GM18858 (cell line): ENCODE data around the gene TEAD4.

Experiments
- ATAC-seq: cut with Tn5 transposase; IDR thresholded peaks from one replicate; pipeline ENCODE4 v1.9.1; 2021; ENCODE audit not compliant: unreplicated experiment

TEAD4 gene

DNA sequence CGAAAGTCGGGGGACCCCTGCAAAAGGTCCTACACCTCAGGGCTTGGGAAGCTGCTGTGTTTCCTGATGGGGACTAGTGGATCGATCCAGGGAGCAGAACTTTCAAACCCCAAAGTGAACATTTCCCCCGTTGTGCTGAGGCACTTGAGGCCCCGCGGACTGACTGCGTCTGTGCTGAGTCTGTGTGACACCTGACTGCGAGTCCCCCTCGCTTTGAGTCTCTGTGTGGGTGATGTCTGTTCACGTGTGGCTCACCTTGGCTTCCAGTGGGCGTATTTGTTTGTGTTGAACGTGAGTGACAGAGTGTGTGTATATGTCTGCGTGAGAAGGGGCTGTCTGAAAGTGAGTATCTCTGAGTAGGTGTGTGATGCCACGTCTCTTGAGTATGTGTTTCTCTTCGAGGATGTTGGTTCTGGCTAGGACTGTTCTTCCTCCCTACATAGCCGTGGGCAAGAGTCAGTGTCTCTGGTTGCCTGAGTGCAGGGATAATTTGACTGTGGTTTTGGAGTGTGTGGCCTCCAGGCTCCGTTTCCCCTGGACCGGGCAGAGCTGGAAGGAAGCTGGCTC, 1.3 kb downstream of the TEAD4 start:
- ATAC-seq, result no peak

DNA sequence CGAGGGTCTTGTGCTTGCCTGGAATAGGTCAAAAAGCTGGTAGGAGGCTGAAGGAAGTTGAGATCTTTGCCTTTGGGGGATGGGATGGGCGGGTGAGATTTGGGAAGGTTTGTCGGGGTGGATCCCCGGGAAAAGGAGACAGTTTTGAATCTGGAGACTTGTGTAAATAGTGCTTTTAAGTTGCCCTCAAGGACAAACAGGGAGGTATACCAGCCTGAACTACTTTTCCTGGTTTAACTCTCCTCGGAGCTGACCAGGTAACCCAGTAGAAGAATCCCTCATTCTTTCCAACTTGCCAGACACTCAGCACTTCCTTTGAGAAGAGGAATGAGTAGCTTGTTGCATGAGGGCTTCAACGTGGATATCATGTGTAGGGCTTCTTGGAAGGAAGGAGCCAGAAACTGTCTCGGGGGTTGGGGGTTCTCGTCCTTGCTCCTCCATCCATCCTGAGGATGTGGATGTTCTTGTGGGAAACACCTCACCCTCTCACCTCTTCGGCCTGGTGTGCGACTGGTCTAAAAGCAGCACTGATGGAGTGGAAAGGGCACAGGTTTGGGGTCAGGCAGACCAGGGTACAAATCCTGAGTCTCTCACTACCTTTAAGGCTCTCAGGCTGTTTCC, 1.9 kb downstream of the TEAD4 start:
- ATAC-seq, result no peak

DNA sequence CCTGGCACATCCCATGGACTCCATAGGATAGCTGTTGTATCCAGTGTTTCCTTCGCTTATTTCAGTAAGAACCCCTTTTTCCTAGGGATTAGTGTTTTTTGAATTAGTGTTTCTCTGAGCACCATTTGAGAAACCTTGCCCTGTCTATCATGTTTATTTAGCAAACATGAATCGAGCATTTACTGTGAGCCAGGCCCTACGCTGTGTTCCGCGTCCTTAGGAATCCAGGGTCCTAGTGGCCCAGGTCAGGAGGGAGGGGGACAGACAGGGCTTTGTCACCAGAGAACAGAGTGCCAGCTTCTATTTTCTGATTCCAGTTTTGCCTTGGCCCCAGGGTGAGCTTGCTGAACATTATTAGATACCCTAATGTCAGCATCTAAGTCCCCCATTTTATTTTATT, 2.5 kb downstream of the TEAD4 start:
- no peak for ATAC-seq

DNA sequence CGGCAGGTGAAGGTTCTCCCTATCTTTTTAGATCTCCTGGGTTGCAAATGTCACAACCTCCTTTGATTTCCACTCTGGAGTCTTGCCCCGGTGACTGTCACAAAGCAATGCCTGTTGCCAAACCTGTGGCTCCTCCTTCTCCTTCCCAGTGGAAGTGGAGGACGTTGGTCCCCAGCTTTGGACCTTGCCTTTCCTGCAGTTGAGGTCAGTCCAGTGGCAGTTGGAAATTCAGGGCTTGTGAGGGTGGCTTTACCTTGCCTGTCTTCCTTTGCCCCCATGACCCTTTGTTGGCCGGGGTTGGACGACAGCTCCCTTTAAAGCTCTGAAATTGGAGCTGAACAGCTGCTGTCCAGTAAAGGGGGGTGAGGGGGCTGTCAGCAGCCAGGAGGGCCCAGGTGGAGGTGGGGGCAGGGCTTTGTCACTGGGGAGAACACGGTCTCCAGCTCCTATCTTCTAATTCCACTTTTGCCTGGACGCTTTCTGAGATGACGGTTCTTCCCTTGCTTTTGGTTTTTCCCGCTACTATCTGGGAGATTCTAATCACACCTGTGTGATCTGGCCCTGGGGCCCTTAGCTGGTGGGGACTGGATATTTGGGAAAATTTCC, 4.1 kb downstream of the TEAD4 start:
- no peak for ATAC-seq

DNA sequence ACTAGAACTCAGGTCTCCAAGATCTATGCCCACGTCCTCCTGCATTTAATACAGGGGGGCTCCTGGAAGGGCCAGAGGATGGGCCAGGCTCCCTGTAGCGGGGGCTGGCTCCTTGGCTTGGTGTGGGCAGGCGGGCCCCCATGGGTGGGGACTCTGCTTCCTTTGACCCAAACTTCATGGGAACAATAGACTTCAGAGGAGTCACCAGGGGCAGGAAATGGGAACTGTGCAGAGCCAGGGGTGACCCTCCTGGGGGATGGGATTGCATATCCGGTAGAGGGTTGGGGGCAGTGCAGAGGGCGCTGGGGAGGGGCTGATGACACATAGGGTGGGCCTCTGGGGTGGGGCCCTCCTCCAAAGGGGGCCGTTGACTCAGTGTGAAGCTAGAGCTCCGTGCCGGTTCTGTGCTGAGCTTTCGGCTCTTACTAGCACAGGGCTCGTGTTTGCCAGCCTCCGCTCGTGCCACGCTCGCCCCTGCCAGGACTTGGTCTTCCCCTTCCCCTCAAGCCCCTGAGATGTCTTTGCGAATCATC, 4.6 kb downstream of the TEAD4 start:
- no peak for ATAC-seq

DNA sequence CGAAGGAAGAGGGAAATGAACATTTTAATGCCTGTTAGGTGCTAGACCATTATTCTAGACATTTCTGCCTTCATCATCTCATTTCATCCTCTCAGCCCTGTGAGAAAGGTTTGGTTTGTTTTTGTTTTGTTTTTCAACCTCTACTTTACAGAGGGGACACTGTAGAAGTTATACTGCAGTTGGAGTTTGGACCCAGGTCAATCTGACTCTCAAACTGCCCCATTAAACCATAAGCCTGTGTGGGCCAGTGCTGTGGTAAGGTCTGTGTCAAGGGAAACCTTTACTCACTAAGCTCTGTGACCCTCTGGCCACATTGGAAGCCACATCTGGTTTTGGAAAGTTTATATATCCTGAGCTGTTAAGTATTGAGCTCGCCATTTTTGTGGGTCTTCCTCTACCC, 8.5 kb downstream of the TEAD4 start:
- no peak for ATAC-seq

DNA sequence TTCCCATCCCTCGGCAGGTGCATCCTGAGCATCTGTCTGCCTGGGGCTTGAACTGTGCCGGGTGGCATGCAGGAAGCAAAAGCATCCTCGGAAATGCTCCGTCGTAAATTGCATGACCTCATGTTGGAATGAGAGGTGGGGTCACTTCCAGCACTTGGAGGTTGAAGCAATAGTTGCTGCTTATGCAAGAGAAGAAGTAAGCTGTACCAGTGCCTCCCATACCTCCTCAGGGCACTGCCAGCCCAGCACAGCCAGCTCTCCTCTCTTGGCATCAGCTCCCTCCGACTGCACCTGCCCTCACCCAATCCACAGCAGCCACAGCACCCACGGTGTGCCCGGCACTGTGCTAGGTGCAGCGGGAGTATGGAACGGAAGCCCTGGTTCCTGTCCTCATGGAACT, 11.5 kb downstream of the TEAD4 start:
- no peak for ATAC-seq

DNA sequence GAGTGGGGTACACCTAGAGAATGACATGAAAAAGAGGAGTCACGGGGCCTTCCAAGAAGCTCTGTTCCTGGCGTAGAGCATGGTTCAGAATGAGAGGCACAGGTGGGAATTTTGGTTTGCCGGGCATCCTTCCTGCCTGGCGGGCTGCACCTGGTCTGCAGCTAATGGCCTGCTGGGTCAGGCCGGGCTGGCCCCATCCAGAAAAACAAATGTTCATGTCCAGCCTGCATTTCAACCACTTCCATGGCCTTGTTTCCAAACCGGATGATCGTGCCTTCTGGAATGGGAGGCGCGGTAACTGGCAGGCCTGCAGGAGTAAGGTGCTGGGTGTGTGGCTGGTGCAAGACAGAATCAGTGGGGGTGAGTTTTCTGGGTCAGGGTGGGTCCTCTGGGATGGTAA, 14.4 kb downstream of the TEAD4 start:
- ATAC-seq, result no peak

DNA sequence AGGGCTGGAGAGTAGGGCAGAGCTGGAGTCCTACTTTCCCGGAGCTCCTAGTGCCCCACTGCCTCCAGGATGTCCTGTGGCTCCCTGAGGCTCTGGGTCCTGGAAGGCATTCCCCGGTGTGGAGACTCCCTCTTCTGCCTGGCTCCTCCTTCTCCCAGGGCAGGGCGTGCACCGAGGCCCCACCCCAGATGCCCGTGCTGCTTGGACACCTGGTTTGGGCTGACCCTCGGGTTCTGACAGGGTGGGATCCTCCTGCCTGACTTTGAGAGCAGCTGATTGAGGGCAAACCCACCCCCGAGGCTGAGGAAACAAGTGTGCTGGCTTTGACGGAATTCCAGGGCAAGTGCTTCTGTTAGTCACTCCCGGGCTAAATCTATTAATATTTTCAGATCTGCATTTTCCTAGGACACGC, 15.4 kb downstream of the TEAD4 start:
- ATAC-seq, result no peak

DNA sequence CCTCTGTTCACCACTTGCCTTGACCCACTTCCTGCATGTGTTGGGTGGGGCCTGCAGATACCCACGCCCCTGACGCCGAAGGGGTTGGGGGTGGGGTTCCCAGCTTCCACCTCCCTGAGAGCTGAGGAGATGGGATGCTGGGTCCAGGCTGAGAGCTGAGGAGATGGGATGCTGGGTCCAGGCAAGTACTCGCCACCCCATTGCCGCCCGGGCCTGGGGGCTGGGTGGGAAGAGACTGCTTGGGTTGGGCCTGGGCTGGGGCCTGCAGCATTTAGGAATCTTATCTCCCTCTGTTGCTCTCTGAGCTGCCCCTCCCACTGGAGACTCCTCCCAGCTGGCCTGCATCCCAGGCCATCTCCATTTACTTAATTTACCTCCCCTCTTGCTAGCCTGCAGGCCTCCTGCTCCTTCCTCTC, 17.4 kb downstream of the TEAD4 start:
- ATAC-seq, result no peak

DNA sequence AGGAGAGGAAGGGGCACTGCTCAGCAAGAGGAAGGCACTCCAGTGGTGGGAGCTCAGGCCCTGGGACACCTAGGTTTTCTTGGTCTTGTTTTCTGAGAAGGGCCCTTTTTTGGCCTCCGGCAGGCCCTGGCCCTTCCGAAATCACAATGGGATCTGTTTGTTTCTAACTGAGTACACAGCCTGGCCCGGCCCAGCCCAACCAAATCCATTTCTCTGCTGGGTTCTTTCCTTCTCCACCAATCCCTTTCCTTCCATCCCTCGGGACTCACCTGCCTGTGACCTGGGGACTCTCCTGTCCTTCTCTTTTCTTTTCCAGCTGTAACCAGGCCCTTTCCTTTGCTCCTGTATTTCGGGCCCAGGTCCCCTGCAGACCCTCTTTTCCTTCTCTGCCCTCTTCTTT, 18.6 kb downstream of the TEAD4 start:
- ATAC-seq, result no peak

DNA sequence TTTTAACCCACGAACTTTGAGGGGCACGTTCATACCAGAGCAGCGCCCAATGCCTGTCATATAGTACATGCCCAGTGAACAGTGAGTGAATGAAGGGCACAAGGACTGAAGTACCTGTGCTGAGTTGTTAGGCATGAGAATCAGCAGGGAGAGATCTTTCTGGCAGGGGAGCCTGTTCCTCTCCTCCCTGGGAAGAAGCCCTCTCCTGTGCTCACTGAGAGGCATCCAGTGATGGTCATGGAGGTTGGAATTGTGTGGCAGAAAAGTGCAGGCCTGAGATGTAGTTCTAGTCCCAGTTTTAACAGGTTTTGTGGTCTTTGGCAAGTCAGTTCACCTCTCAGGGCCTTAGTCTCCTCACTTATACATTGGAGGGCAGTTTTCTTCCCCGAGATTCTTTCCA, 20.6 kb downstream of the TEAD4 start:
- ATAC-seq, result no peak

DNA sequence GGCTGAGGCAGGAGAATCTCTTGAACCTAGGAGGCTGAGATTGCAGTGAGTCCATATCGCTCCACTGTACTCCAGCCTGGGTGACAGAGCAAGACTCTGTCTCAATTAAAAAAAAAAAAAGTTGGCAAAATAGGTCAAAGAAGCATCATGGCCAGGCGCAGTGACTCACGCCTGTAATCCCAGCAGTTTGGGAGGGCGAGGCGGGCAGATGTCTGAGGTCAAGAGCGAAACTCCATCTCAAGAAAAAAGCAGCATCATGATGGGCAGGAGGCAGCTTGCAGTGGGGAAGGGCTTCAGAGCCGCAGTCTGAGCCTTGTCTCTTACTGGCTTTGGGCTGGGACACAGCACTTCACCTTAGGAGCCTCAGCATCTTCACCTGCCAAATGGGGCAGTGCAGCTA, 21.4 kb downstream of the TEAD4 start:
- ATAC-seq, result no peak

DNA sequence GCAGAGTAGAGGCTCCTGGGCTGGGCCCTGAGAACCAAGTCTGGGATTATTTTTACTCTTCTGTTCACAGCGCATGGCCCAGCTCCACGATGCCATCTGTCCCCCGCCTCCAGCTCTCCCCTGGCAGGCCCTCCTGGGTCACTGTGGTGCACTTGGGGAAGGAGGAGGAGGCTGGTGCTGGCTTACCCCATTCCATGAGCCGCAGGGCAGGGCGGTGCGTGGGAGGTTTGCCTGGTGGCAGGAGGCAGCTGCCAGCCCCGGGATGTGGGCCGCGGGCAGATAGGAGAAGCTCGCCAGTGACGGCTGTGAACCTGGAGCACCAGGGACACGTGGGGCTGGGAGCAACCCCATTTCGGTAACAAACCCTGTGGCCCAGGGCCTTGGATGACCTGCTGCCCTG, 23.2 kb downstream of the TEAD4 start:
- no peak for ATAC-seq

DNA sequence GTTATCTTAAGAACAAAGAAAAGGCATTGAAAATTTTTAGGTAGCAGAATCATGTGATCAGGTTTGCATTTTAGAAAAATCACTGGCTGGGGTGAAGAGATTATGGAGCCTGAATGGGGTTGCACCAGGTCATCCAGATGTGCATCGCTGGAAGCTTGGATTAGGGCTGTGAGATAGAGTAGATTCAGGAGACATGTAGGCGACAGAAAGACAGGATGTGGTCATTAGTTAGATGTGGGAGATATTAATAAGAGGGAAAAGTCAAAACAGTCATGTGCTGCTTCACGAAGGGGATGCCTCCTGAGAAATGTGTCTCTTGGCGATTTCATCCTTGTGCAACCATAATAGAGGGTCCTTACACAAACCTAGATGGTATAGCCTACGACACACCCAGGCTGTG, 25.1 kb downstream of the TEAD4 start:
- no peak for ATAC-seq

DNA sequence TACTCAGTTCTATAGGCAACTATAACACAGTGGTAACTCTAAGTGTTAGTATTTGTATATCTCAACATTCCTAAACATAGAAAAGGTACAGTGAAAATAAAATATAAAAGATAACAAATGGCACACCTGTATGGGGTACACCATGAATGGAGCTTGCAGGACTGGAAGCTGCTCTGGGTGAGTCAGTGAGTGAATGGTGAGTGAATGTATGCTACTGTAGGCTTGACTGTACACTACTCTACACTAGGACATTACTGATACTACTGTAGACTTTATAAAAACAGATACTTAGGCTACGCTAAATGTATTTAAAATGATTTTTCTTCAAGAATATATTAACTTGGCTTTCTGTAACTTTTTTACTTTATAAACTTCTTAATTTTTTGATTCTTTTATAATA, 25.5 kb downstream of the TEAD4 start:
- no peak for ATAC-seq

DNA sequence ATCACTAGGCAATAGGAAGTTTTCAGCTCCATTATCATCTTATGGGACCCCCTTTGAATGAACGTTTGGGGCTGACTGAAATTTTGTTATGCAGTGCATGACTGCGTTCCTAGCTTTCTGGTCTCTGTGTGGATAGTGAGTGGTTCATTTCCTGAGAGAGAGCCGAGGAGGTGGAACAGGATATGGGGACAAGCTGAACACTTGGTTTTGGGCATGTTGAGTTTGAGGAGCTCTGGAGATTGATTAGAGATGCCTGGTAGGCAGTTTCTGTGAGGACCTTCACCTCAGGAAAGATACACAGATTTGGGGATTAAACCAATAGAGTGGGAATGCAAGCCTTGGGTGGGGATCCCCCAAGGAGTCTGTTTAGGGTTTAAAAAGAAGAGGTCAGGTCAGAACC, 27.7 kb downstream of the TEAD4 start:
- no peak for ATAC-seq

DNA sequence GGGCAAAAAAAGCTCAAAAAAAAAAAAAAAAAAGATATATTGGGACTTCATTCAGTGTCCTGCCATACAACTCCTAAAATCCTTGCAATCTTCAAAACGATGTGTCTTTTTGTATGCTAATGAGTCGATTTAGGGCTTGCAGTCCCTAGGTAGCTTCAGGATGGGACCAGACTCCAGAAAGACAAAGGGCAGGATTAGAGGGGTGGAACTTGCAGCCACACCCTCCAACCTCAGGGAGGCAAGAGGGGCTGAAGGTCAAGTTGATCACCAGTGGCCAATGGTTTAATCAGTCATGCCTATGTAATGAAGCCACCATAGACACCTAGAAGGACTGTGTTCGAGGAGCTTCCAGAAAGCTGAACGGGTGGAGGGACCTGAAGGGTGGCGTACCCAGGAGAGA, 29.3 kb downstream of the TEAD4 start:
- no peak for ATAC-seq

DNA sequence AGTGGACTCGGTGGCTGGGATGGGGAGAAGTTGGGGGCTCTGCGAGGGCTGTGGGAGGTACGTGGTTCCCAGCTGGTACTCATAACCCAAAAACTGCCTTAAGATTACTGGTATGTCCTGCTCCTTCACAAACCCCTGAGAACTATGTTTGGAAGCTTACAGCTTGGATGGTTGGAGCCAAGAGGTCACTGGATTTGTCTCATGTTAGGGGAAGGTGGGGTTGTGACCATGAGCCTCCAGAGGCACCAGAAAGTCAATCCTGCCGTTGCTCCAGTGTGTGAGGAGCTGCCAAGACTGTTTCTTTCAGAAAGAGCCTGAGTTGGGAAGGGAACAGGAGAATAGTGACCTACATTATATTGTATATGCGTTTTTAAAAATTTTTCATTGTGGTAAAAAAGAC, 33.5 kb downstream of the TEAD4 start:
- ATAC-seq, result no peak

DNA sequence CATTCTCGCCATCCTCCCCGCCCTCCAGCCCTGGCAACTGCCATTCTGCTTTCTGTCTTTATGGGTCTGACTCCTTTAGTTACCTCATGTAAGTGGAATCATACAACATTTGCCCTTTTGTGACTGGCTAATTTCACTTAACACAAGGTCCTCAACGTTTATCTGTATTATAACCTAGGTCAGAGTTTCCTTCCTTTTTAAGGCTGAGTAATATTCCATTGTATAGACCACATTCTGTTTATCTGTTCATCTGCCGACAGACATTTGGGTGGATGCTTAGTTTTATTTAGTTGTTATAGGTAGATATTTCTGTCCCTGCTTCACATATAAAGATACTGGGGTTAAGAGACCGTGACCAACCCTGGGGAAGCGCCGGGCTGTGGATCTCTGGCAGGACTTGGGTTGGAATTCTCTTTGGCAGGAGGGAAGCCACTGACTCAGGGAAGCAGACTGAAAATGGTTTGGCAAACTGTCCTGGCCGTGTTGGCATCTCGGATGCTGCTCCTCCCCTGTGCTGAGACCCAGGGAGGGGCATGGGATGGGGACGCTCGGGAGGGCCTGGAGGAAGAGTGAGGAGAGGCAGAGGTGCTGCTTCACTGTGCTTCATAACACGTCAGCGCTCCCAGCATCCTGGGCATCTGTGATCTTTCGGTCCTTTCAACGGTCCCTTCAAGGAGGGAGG, 38.9 kb downstream of the TEAD4 start:
- no peak for ATAC-seq

DNA sequence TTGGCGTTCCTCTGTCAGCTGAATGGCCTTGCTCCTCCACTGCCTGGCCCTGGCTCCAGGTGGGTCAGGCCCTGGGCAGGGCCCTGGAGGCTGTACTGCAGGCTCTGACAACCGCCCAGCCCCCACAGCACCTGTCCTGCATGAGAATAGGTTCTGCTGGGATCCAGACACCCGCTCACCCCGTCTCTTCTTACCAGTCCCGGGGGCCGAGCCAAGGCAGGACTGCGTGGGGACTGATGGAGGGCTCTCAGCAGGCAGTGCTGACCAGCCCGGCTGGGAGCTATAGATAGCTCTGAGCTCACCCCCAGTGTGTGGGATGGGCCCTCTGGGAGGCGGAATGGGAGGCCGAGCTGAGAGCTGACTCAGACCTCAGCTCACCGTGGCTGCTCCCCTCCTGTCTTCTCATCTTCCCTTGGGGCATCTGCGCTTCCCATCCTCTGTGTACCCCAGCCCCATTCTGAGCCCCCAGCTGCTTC, 39.6 kb downstream of the TEAD4 start:
- no peak for ATAC-seq

DNA sequence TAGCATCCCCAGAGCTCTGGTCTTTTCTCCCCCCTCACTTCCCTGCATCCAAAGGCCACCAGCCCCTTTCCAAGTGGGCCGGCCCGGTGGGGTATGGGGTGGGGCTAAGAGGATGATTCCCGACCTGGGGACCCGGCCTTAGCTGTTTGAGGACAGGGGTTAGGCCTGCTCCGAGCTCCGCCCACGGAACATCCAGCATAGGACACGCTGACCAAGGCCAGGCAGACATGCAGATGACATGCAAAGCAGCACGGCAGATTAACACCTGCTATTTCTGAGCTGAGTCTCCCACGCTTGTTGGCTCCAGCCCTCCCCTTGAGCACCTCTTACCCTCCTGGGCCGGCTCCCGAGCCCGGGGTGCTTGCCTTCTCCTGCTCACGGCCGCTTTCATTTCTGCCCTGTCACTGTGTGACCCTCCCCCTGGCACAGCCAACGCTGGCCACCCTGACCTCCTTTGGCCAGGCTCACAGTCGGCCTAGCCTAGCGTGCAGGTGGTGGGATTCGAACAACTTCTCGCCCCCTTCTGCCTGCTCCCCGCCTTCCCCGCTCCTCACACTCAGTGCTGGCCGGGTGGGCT, 40.2 kb downstream of the TEAD4 start:
- ATAC-seq, result no peak
